GM23248 (cell line): Measurements from ENCODE around the gene H1-8.

Experiments
- EZH2 ChIP-seq: fragments of 200-600 bp; sonication (generic); IDR thresholded peaks from 2 replicates; pipeline ENCODE4 v1.6.1; 2018; ENCODE audit warnings: antibody characterized with exemption, mild to moderate bottlenecking; ENCODE audit not compliant: insufficient read depth, poor library complexity, severe bottlenecking
- EZH2phosphoT487 ChIP-seq: fragments of 200-600 bp; sonication (generic); IDR thresholded peaks from 2 replicates; pipeline ENCODE4 v1.6.1; 2018; ENCODE audit warnings: antibody characterized with exemption, moderate library complexity, mild to moderate bottlenecking, low read depth; ENCODE audit not compliant: insufficient read depth

DNA sequence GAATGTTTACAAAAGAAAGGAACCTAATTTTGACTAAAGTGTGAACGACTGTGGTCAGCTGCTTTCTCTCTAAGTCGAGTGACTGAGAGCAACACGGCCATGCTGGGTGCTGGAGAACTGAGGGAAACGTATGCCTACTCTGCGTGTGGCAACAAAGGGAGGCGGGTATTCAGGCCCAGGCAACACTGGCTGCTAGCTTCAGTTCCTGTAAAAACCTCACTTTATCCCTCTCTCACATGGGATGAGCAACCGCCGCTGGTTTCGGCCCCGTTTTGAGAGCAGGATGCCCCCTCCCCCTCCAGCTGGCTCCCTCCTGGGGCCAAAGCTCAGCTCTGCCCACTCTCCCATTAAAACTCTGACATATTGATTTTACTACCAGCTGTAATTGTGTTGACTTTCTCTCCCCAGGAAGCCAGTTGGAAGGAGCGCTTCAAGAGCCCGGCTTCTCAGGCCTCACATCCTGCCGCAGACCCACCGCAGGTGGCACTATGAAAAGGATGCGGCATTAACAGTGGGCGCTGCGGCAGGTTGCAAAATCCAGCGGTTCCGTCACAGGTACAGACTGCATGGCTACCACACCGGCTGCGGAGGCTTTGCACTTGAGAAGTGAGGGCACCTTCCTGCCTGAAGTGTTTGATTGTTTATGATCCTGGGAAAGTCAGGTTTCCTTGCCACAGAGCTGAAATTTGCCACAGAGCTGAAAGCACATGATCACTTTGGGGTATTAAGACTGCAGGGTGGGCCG lies 50.8 kb downstream of the H1-8 start:
- TF ChIP-seq EZH2phosphoT487 = no peak
- no peak for TF ChIP-seq EZH2
